ENCODE measurements around the gene PXDN.

DNA sequence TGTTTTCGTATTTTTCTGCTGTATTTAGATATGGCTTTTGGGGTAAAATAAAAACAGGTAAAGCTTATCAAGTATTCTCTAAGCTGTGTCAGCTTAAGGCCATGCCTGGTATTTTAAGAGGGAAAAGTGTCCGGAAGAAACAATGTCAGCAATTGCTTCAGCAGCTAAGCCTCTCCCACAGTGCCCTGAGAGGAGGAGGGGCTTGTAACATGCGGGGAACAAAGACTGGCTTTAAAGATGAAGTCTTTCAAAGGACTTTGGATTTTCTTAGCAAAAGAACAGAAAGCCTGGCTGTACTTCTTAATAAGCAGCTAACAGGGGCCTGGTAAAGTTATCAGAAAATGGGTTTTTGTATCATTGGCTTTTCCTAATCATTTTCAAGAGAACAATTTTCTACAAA, 102.8 kb downstream of the PXDN start:
- TF ChIP-seq, protein P1, sequence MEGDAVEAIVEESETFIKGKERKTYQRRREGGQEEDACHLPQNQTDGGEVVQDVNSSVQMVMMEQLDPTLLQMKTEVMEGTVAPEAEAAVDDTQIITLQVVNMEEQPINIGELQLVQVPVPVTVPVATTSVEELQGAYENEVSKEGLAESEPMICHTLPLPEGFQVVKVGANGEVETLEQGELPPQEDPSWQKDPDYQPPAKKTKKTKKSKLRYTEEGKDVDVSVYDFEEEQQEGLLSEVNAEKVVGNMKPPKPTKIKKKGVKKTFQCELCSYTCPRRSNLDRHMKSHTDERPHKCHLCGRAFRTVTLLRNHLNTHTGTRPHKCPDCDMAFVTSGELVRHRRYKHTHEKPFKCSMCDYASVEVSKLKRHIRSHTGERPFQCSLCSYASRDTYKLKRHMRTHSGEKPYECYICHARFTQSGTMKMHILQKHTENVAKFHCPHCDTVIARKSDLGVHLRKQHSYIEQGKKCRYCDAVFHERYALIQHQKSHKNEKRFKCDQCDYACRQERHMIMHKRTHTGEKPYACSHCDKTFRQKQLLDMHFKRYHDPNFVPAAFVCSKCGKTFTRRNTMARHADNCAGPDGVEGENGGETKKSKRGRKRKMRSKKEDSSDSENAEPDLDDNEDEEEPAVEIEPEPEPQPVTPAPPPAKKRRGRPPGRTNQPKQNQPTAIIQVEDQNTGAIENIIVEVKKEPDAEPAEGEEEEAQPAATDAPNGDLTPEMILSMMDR (IDR thresholded peaks at IDR 0.05) = no peak
- no peak for TF ChIP-seq POLR2A (IDR thresholded peaks at IDR 0.05)
